Mucosa of descending colon (tissue), 3 donors: ENCODE measurements around the gene PURB. TPM values are rescaled to one million over a fixed set of nuclear protein-coding genes. Genes with fewer than 3 reads are reported as not detected.
"Not testable (repeated sequence)": the region's sequence is repeated elsewhere in the genome, so short reads cannot be mapped to it uniquely, and the experiment has no call there.

Source experiments
- ATAC-seq: fragments of 200-7000 bp; cut with Tn5 transposase; one replicate; pipeline ENCODE4 v1.9.1; 2020; ENCODE audit warnings: mild to moderate bottlenecking, moderate library complexity
- DNase-seq, 3 donors: peaks; one replicate each; pipeline ENCODE4 v3.0.0-alpha.2; 2020
- H3K36me3 ChIP-seq: fragments of 200-600 bp; one replicate; pipeline ENCODE4 v1.8.0; 2021; ENCODE audit warnings: low read depth, mild to moderate bottlenecking
- H3K4me1 ChIP-seq: fragments of 200-600 bp; one replicate; pipeline ENCODE4 v1.8.0; 2021; ENCODE audit warnings: low read depth, mild to moderate bottlenecking
- H3K4me3 ChIP-seq: fragments of 200-600 bp; one replicate; pipeline ENCODE4 v1.8.0; 2021; ENCODE audit warnings: mild to moderate bottlenecking
- H3K9me3 ChIP-seq: fragments of 200-600 bp; one replicate; pipeline ENCODE4 v1.8.0; 2021; ENCODE audit warnings: mild to moderate bottlenecking
- CTCF ChIP-seq: fragments of 200-600 bp; IDR thresholded peaks from one replicate; pipeline ENCODE4 v1.8.0; 2022; ENCODE audit warnings: antibody characterized with exemption, mild to moderate bottlenecking
- intact Hi-C, 2 donors: fragments of 100-400 bp; cut with DNase I in 1 of 2; cut with micrococcal nuclease in 1 of 2; formaldehyde crosslinking; loops; one replicate each; pipeline versions ENCODE4 v1.11.0 to v1.11.1; 2022; cut with DNase I, micrococcal nuclease
- total RNA-seq, 3 donors: library from RNA; stranded (reverse); fragmentation: NEBNext Ultra II Directional in 2 of 3; extraction: Animal tissue kit (Norgen Biotek cat#: 25700) in 2 of 3; gene quantifications; one replicate each; pipeline versions ENCODE4 v1.2.1 to v1.2.4, GENCODE V29; 2021 to 2023
- donor health status: DM: no; HTN: no; CAD: no; lungs with moderate emphysema.
- donor health status: DM: no; HTN: no; CAD: no.
- donor health status: DM: no; HTN: yes; CAD: no.

Gene PURB
- total RNA-seq, 3 donors from 2014 or later = 18.5 to 47.1 (median 20.1) TPM

- H3K36me3 ChIP-seq = peaks cover 6% of the 10 kb centered on the region
- no peak overlapping the region for H3K4me3 ChIP-seq
- H3K4me1 ChIP-seq = peaks cover 8% of the 10 kb centered on the region
- TF ChIP-seq CTCF = no peak
- intact Hi-C loops = loop anchor here in 1 of 2 donors (10.0 kb wide), 1 partner anchor 261 kb away; the partner anchor contains the start of gene TMED4
- H3K9me3 ChIP-seq = no peaks in the 10 kb centered on the region
- DNase-seq (no peak), ATAC-seq (no peak)
Observed at GRCh38 chr7:44845451-44845850, 39.9 kb downstream of the PURB start.

- not testable (repeated sequence) for DNase-seq, H3K9me3 ChIP-seq, H3K36me3 ChIP-seq, ATAC-seq, H3K4me3 ChIP-seq, H3K4me1 ChIP-seq
- intact Hi-C loops = loop anchor here in 1 of 2 donors (10.0 kb wide), 1 partner anchor 259 kb away; the partner anchor contains the start of gene TMED4
Observed at GRCh38 chr7:44843440-44843839, 41.9 kb downstream of the PURB start.

- H3K4me1 ChIP-seq, ATAC-seq, H3K36me3 ChIP-seq, H3K4me3 ChIP-seq, DNase-seq, H3K9me3 ChIP-seq: not testable (repeated sequence)
- intact Hi-C loops = loop anchor here in 1 of 2 donors (10.0 kb wide), 1 partner anchor 258 kb away; the partner anchor contains the start of gene TMED4
Observed at GRCh38 chr7:44842675-44843074, 42.7 kb downstream of the PURB start.

- Histone ChIP-seq H3K36me3 (peaks cover 6% of the 10 kb centered on the region), H3K4me1 (no peaks in the 10 kb centered on the region), H3K4me3 (no peak overlapping the region), H3K9me3 (no peaks in the 10 kb centered on the region)
- ATAC-seq (no peak), DNase-seq (no peak)
- no peak for TF ChIP-seq CTCF
- intact Hi-C loops = no loop called here
Observed at GRCh38 chr7:44838751-44839150, 46.6 kb downstream of the PURB start.

GRCh38 chr7:44827567-44827966, 57.8 kb downstream of the PURB start:
- intact Hi-C loops = no loop called here
- Histone ChIP-seq H3K9me3 (no peaks in the 10 kb centered on the region), H3K4me1 (no peaks in the 10 kb centered on the region), H3K4me3 (no peak overlapping the region), H3K36me3 (no peaks in the 10 kb centered on the region)
- no peak for DNase-seq
- TF ChIP-seq CTCF = no peak
- no peak for ATAC-seq

Other genes starting within 250 kb of the PURB start
- gene ZMIZ2, start 136.7 kb downstream of the PURB start, total RNA-seq = 100 to 1,000 TPM in 1 of 3 donors, 10 to 100 TPM in 2; 80.4 to 104 (median 89.8) TPM
- 1,000 to 10,000 TPM in 2 of 3 donors, 100 to 1,000 TPM in 1; 792 to 1,320 (median 1,014) TPM for gene PPIA, start 88.8 kb downstream of the PURB start, total RNA-seq
- 100 to 1,000 TPM; 126 to 242 (median 158) TPM for gene H2AZ2, start 37.4 kb downstream of the PURB start, total RNA-seq
- gene MYO1G, start 93.5 kb upstream of the PURB start, total RNA-seq = 1 to 10 TPM; 3.8 to 6.9 (median 3.9) TPM
- 10 to 100 TPM; 33.4 to 43.8 (median 35.8) TPM for gene CCM2, start 114.7 kb upstream of the PURB start, total RNA-seq
- gene NACAD, start 203.4 kb upstream of the PURB start, total RNA-seq = 10 to 100 TPM in 1 of 3 donors, 1 to 10 TPM in 1, under 1 TPM in 1; 0.49 to 14.5 (median 1.2) TPM
- 100 to 1,000 TPM in 1 of 3 donors, 10 to 100 TPM in 2; 84.0 to 122 (median 85.6) TPM for gene TBRG4, start 226.2 kb upstream of the PURB start, total RNA-seq